Stimulated activated CD4-positive, alpha-beta T cell treated with anti-CD3 and anti-CD28 coated beads, Interleukin-4, amount 100 ng/mL, for 1 hour (primary cell): ENCODE results near the gene CRYBA4.
A peak's percentile ranks its signal among the peaks of the same experiment; 100 is the strongest.

Experiments
- DNase-seq: peaks from one replicate; pipeline ENCODE4 v3.0.0-alpha.2; 2020

CRYBA4 gene

DNA sequence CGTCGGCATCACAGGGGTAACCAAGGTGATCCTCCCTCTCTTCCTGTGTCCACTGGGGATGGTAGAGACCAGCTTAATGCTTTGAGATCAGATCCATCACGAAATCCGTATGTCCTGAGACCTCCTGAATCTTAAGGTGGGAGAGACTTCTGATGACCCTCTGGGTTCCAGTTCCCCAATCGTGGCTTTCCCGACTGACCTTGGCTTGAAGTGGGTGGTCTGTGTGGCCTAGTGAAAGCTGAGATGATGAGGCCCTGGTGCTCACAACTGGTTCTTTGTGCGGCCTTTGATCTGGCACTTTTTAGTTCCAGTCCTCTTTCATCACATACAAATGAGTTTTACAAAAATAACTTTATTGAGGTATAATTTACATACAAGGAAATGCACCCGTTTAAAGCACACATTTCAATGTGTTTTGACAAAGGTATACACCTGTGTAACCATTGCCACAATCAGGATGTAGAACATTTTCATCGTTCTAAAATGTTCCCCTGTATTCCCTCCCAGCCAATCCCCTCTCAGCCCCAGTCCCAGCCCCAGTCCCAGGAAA lies 41.7 kb downstream of the CRYBA4 start:
- DNase-seq: no peak

DNA sequence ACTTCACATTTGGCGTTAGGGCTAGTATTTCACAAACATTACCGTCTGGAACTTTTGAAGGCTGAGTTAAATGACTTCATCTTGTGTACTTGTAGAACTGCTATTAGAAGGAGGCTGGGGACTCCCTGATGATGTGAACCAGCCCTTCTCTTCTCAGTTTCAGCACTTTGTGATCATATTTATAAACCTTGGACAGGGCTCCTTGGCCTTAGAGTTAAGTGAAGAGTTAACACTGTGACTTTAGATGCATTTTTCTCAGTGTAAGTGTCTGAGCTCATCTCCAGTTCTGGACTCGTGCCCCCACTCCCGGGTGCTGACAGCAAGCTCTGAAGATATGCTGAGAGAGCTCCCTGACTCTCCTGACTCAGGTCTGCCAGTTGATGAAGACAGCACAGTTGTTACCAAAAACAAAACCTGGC lies 44.1 kb downstream of the CRYBA4 start:
- no peak for DNase-seq

DNA sequence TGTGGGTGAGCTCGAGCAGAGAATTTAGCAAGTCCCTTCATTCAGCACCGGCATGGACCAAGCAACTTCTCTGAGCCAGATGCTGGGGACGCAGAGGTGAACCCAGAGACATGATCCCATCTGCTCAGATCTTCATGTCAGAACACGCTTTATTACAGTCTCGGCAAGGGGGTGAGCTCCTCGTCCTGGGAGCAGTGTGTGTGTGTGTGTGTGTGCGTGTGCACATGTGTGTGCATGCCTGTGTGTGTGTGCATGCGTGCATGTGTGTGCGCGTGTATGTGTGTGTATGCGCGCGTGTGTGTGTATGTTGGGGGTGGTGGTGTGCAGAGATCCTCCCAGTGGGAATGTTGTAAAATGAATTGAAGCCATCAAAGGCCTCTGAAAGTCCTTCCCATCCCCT lies 45.4 kb downstream of the CRYBA4 start:
- DNase-seq: no peak

DNA sequence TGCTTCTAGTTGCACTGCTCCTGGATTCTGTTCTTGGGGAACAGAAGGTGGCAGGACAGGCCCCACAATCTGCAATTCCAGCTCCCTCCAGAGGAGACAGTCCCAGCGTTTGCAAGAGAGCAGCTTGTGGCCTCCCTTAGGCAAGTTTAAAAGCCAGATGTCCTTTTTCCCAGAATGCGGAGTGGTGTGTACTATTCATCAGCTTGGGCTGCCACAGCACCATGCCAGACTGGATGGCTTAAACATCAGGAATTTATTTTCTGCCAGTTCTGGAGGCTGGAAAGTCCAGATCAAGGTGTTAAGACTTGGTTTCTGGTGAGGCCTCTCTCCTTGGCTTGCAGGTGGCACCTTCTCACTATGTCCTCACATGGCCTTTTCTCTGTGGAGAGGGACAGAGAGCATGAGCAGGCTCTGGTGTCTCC lies 47.3 kb downstream of the CRYBA4 start:
- no peak for DNase-seq

DNA sequence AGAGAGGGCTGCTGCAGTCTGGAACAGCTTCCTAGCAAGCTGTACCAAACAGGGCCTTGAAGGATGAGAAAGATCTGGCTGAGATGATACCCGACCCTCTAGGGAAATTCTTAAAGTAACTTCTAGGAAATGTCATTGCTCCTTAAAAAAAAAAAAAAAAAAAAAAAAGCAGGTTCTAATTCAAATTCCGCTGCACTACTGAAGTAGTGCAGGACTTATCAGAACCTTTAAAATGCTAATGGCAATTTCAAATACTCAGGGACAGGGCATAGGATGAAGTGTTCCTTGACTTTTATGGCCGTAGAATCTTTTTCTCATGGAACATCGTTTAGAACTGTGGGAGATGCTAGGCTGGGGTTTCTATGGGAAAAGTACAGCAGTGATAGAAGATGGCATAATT lies 48.7 kb downstream of the CRYBA4 start:
- no peak for DNase-seq

- peak; percentile 62 for DNase-seq
These were observed 49.7 kb downstream of the CRYBA4 start for GRCh38 chr22:26671317-26672059.

DNA sequence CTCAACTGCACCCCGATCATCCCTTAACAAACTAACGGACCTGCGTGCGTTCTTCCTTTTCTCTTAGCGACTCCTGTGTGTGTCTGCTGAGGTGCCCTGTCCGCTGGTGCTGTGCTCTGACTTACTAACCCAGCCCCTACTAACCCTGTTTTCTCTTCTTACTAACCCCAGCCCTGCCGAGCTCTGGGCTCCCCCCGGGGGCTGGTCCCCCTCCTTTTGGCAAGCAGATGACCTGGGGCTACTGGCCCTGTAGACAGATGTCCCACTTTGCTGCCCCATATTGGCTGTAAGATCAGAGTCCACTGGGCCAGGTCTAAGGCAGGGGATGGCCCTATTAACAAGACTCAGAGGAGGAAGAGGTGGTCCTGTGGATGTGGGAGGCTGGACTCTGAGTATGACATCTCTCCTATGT lies 50.3 kb downstream of the CRYBA4 start:
- DNase-seq: no peak

GRCh38 chr22:26672590-26673468 lies 51.1 kb downstream of the CRYBA4 start:
- peak; percentile 86 for DNase-seq

GRCh38 chr22:26673486-26673885 lies 51.7 kb downstream of the CRYBA4 start:
- peak; percentile 28 for DNase-seq

- DNase-seq: no peak
These were observed 52.7 kb downstream of the CRYBA4 start for GRCh38 chr22:26674211-26675190.

DNA sequence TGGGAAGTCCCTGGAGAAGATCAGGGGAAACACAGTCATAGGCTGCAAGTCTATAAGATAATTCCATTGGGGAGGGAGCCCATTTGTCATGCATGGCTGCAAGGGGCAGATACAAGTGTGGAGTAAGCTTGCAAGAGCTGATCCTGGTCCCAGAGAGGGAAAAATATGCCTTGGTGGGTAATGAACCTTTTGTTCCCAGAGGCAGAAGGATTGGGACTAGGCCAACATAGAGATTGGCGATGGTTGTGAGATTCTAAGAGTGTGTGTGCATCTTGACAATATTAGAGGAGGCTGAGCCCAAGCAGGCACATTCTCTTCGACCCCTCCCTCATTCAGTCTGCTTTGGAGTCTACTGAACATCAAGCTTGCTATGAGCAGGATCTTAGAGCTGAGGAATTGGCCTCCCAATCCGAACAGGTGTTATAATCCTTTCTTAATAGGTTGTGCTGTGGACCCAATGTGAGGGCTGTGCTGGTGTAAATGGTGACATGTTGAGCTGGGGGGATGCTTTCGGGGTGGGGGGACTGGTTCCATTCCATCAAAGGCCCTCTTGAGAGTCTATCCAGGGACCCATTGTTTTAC lies 54.0 kb downstream of the CRYBA4 start:
- no peak for DNase-seq

DNA sequence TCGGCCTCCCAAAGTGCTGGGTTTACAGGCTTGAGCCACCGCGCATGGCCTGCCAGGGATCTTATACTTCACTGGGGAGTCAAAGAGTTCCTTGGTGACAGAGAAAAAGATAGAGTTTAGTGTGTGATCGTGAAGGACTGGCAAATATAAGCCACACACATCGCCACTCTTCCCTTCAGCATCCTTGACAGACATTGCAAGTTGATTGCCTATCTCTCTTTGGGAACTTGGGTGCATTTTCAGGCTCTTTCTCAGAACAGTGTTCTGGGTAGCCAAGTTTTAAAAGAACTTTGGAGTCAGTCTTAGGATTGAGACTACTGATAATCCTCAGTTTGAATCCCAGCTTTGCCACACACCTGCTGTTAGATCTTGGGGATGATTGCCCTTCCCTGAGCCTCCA lies 55.5 kb downstream of the CRYBA4 start:
- DNase-seq: no peak

GRCh38 chr22:26679003-26679629 lies 57.4 kb downstream of the CRYBA4 start:
- DNase-seq: peak; percentile 70
